Fibroblast of pulmonary artery (primary cell): ENCODE measurements around the gene RMI2.

Experiments used
- DNase-seq: peaks from one replicate; pipeline ENCODE4 v3.0.0-alpha.2; 2010; ENCODE audit warnings: low read depth
- H3K4me3 ChIP-seq: replicated peaks from 2 replicates; pipeline ENCODE4 v1.5.1; 2011; ENCODE audit warnings: low read depth, mild to moderate bottlenecking, control low read depth, low read length, moderate library complexity
- CTCF ChIP-seq: IDR thresholded peaks from 2 replicates; pipeline ENCODE4 v1.5.1; 2011; ENCODE audit warnings: mild to moderate bottlenecking, control low read depth, low read length, inconsistent platforms; ENCODE audit errors: missing control alignments

The RMI2 gene

GRCh38 chr16:11392041-11392581 lies 46.9 kb downstream of the RMI2 start:
- DNase-seq, result no peak
- TF ChIP-seq CTCF, result no peak
- H3K4me3 ChIP-seq, result no peak overlapping the region

- DNase-seq, result no peak
- H3K4me3 ChIP-seq, result no peak overlapping the region
- TF ChIP-seq CTCF, result no peak
Observed at GRCh38 chr16:11393366-11393765, 48.1 kb downstream of the RMI2 start.

GRCh38 chr16:11393861-11394592 lies 48.8 kb downstream of the RMI2 start:
- no peak overlapping the region for H3K4me3 ChIP-seq
- no peak for DNase-seq
- TF ChIP-seq CTCF, result no peak

GRCh38 chr16:11394593-11394960 lies 49.3 kb downstream of the RMI2 start:
- TF ChIP-seq CTCF, result no peak
- H3K4me3 ChIP-seq, result no peak overlapping the region
- DNase-seq, result no peak

GRCh38 chr16:11395008-11395948 lies 50.0 kb downstream of the RMI2 start:
- DNase-seq, result no peak

GRCh38 chr16:11395949-11396240 lies 50.6 kb downstream of the RMI2 start:
- no peak for TF ChIP-seq CTCF
- DNase-seq, result no peak
- H3K4me3 ChIP-seq, result no peak overlapping the region

More at GRCh38 chr16:11395008-11395948, 50.0 kb downstream of the RMI2 start:
- TF ChIP-seq CTCF, result no peak
- no peak overlapping the region for H3K4me3 ChIP-seq
